ENCODE data around the gene GMPPA. TPM values are rescaled to one million over a fixed set of nuclear protein-coding genes. Genes with fewer than 3 reads are reported as not detected.

Gene GMPPA
- total RNA-seq, 1 donor, result 46.0 TPM

- H3K27me3 ChIP-seq (ENCODE audit: insufficient read depth, low read length), result peaks cover 37% of the 10 kb centered on the region
- H2AFZ ChIP-seq (ENCODE audit: low read length), result no peak overlapping the region
- H3K36me3 ChIP-seq (ENCODE audit: insufficient read depth, low read length), result no peaks in the 10 kb centered on the region
- no peak overlapping the region for H3K4me3 ChIP-seq (ENCODE audit: insufficient read depth, low read length)
- no peaks in the 10 kb centered on the region for H4K20me1 ChIP-seq (ENCODE audit: insufficient read depth, low read length)
- no peaks in the 10 kb centered on the region for H3K9me3 ChIP-seq (ENCODE audit: low read depth, low read length)
- H3K4me2 ChIP-seq (ENCODE audit: insufficient read depth, low read length), result no peak overlapping the region
- H3K79me2 ChIP-seq (ENCODE audit: insufficient read depth, low read length), result no peaks in the 10 kb centered on the region
- no peak overlapping the region for H3K27ac ChIP-seq (ENCODE audit: low read depth, low read length)
- peaks cover 17% of the 10 kb centered on the region for H3K4me1 ChIP-seq (ENCODE audit: insufficient read depth, low read length)
- no peak for TF ChIP-seq CTCF (IDR thresholded peaks at IDR 0.05; ENCODE audit: extremely low read depth, low read depth, low read length)
- no peak for DNase-seq (ENCODE audit: insufficient read length, low spot score, missing footprints)
These were observed 27.0 kb downstream of the GMPPA start for GRCh38 chr2:219525533-219526232.

- no peaks in the 10 kb centered on the region for H3K36me3 ChIP-seq (ENCODE audit: insufficient read depth, low read length)
- no peaks in the 10 kb centered on the region for H3K9me3 ChIP-seq (ENCODE audit: low read depth, low read length)
- no peaks in the 10 kb centered on the region for H4K20me1 ChIP-seq (ENCODE audit: insufficient read depth, low read length)
- no peak for TF ChIP-seq CTCF (IDR thresholded peaks at IDR 0.05; ENCODE audit: extremely low read depth, low read depth, low read length)
- DNase-seq (ENCODE audit: insufficient read length, low spot score, missing footprints), result no peak
- H2AFZ ChIP-seq (ENCODE audit: low read length), result no peak overlapping the region
- peaks cover 40% of the 10 kb centered on the region for H3K27me3 ChIP-seq (ENCODE audit: insufficient read depth, low read length)
- no peak overlapping the region for H3K4me2 ChIP-seq (ENCODE audit: insufficient read depth, low read length)
- no peak overlapping the region for H3K4me3 ChIP-seq (ENCODE audit: insufficient read depth, low read length)
- peaks cover 10% of the 10 kb centered on the region for H3K4me1 ChIP-seq (ENCODE audit: insufficient read depth, low read length)
- H3K79me2 ChIP-seq (ENCODE audit: insufficient read depth, low read length), result no peaks in the 10 kb centered on the region
- H3K27ac ChIP-seq (ENCODE audit: low read depth, low read length), result no peak overlapping the region
These were observed 27.8 kb downstream of the GMPPA start for GRCh38 chr2:219526320-219527075.

- H3K27me3 ChIP-seq (ENCODE audit: insufficient read depth, low read length), result peaks cover 40% of the 10 kb centered on the region
- no peak for DNase-seq (ENCODE audit: insufficient read length, low spot score, missing footprints)
- peaks cover 5% of the 10 kb centered on the region for H3K4me1 ChIP-seq (ENCODE audit: insufficient read depth, low read length)
- H3K79me2 ChIP-seq (ENCODE audit: insufficient read depth, low read length), result no peaks in the 10 kb centered on the region
- H3K4me2 ChIP-seq (ENCODE audit: insufficient read depth, low read length), result no peak overlapping the region
- no peak overlapping the region for H2AFZ ChIP-seq (ENCODE audit: low read length)
- H4K20me1 ChIP-seq (ENCODE audit: insufficient read depth, low read length), result no peaks in the 10 kb centered on the region
- no peaks in the 10 kb centered on the region for H3K9me3 ChIP-seq (ENCODE audit: low read depth, low read length)
- H3K27ac ChIP-seq (ENCODE audit: low read depth, low read length), result no peak overlapping the region
- no peaks in the 10 kb centered on the region for H3K36me3 ChIP-seq (ENCODE audit: insufficient read depth, low read length)
- H3K4me3 ChIP-seq (ENCODE audit: insufficient read depth, low read length), result no peak overlapping the region
- TF ChIP-seq CTCF (IDR thresholded peaks at IDR 0.05; ENCODE audit: extremely low read depth, low read depth, low read length), result no peak
These were observed 28.3 kb downstream of the GMPPA start for GRCh38 chr2:219527076-219527394.

GRCh38 chr2:219527472-219527871, 28.8 kb downstream of the GMPPA start:
- no peaks in the 10 kb centered on the region for H4K20me1 ChIP-seq (ENCODE audit: insufficient read depth, low read length)
- no peak overlapping the region for H2AFZ ChIP-seq (ENCODE audit: low read length)
- no peak overlapping the region for H3K4me2 ChIP-seq (ENCODE audit: insufficient read depth, low read length)
- H3K27me3 ChIP-seq (ENCODE audit: insufficient read depth, low read length), result peaks cover 40% of the 10 kb centered on the region
- H3K27ac ChIP-seq (ENCODE audit: low read depth, low read length), result no peak overlapping the region
- no peaks in the 10 kb centered on the region for H3K79me2 ChIP-seq (ENCODE audit: insufficient read depth, low read length)
- no peaks in the 10 kb centered on the region for H3K36me3 ChIP-seq (ENCODE audit: insufficient read depth, low read length)
- peaks cover 4% of the 10 kb centered on the region for H3K4me1 ChIP-seq (ENCODE audit: insufficient read depth, low read length)
- DNase-seq (ENCODE audit: insufficient read length, low spot score, missing footprints), result no peak
- H3K4me3 ChIP-seq (ENCODE audit: insufficient read depth, low read length), result no peak overlapping the region
- H3K9me3 ChIP-seq (ENCODE audit: low read depth, low read length), result no peaks in the 10 kb centered on the region
- no peak for TF ChIP-seq CTCF (IDR thresholded peaks at IDR 0.05; ENCODE audit: extremely low read depth, low read depth, low read length)
